H54 (cell line): Measurements from ENCODE around the gene FCN1.
"Not testable (repeated sequence)": the region's sequence is repeated elsewhere in the genome, so short reads cannot be mapped to it uniquely, and the experiment has no call there.

Experiments
- DNase-seq: peaks from one replicate; pipeline ENCODE4 v3.0.0; 2011; ENCODE audit warnings: low spot score, mixed read lengths; ENCODE audit not compliant: insufficient read length
- FAIRE-seq: peaks from 3 replicates; lab custom pipeline; 2011; peaks lifted over from hg19 to GRCh38; lab: Jason Lieb, UNC
- POLR2A ChIP-seq: IDR thresholded peaks from 2 replicates; pipeline ENCODE4 v1.6.1; 2011; ENCODE audit warnings: low read depth, mild to moderate bottlenecking, low read length

Gene FCN1

GRCh38 chr9:134959126-134959970 lies 41.6 kb upstream of the FCN1 start:
- DNase-seq (no peak), FAIRE-seq (no peak)
- no peak for TF ChIP-seq POLR2A

DNA sequence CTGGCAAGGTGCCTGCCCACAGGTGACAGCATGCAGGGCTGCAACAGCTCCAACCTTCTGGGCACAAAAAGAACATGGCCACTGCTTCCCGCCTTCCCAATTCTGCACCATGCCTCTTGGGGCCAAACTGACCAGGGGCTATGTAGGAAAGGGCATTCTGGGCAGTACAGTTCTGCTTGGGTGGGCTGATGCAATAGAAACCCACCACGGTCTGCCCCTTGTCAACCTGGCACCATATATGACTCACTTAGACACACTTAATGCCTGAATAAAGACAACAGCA lies 40.2 kb upstream of the FCN1 start:
- DNase-seq (no peak), FAIRE-seq (no peak)
- no peak for TF ChIP-seq POLR2A

DNA sequence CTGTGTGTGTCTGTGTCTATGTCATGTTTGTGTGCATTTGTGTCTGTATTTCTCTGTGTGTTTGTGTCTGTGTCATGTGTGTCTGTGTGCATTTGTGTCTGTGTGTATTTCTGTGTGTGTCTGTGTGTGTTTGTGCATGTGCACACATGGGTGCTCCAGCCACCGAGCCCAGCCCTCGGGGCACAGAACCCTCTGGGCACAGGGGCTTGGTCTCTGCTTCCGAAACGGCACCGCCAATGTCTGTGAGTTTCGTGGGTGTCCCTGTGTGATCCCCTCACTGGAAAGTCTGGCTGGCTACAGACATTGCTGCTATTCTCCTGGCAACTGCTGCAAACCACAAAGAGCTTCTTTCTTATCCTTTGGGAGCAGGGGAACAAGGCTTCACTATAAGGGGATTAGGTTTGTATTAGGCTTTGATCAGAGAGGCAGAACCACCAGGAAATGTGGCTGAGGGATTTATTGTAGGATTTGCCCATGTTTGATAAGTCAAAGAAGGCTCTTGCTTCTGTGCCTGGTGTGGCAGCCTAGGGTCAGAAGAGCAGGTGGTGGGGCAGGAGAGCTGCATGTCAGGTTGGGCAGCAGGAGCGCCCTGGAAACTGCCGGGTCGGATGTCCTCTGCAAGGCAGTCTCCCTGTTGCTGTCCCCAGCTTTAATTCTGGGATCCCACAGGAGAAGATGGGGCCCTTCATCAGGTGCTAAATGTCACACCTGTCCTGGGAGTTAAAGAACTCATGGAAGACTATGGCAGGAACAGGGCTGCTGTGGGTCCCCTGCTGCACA lies 39.6 kb upstream of the FCN1 start:
- FAIRE-seq (no peak), DNase-seq (no peak)
- no peak for TF ChIP-seq POLR2A

DNA sequence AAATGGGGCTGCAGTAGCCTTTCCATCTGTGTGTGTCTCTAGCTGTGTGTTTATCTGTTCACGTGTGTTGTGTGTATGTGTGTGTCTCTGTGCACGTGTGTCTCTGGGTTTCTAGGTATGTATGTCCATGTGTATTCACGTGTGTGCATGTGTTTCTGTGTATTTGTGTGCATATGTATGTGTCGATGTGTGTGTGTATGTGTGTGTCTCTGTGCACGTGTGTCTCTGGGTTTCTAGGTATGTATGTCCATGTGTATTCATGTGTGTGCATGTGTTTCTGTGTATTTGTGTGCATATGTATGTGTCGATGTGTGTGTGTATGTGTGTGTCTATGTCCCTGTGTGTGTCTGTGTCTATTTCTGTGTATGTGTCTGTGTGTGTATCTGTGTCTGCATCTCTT lies 38.7 kb upstream of the FCN1 start:
- DNase-seq, FAIRE-seq: not testable (repeated sequence)

DNA sequence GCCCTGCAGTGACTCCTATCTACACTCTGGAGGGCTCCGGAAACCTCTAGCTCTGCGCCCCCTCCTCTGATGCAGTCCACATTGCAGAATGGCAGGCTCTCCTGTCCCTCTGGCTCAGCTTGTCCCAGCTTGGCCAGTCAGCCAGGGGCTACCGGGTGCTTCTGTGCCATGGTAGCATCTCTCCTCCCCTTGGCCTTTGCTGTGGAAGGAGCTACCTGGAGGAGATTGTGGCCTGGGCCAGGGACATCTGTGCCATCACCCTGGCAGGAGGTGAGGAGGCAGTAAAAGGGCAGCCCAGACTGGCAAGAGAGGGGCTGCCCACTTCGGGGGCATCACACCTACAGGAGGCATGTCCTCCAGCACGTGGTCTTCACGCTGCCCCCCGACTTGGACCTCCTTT lies 38.1 kb upstream of the FCN1 start:
- no peak for TF ChIP-seq POLR2A
- FAIRE-seq, result no peak
- DNase-seq, result no peak

DNA sequence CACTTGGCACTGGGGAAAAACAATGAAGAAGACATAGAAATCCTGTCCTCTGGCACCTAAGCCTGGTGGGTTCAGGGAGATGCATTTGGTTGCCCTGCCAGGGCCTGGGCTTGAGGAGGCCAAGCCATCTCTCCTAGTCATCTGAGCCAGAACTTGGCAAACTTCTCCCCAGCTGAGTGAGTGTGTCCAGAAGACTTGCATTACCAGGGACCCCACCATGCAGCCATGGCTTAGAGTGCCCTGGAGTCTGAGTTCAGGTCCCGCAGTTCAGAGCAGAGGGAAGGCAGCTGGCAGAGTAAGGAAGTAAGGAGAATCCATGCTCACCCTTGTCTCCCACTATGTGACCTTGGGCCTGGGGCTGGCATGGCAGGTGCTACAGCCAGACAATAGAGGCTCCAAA lies 37.4 kb upstream of the FCN1 start:
- no peak for TF ChIP-seq POLR2A
- FAIRE-seq, result no peak
- DNase-seq, result no peak

- no peak for FAIRE-seq
- TF ChIP-seq POLR2A, result no peak
- DNase-seq, result no peak
Observed at GRCh38 chr9:134951994-134952393, 34.3 kb upstream of the FCN1 start.

DNA sequence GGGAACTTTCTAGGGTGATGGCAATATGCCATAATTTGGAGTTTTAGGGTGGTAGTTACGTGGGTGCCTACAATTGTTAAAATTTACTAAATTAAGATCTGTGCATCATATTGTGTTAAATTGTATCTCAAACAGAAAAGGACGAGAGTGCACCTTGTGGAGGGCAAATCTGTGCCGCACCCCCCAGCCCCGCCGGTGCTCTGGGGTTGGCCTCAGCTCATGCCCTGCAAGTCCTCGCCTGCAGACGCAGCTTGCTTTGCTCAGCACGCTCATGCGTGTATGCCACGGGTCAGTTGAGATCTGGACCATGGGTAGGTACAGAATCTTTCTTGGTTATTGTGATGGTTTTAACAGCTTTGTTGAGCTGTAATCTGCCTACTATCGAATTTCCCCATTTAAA lies 33.7 kb upstream of the FCN1 start:
- no peak for TF ChIP-seq POLR2A
- no peak for DNase-seq
- no peak for FAIRE-seq

GRCh38 chr9:134950386-134951210 lies 32.9 kb upstream of the FCN1 start:
- TF ChIP-seq POLR2A, result no peak
- no peak for DNase-seq
- no peak for FAIRE-seq

DNA sequence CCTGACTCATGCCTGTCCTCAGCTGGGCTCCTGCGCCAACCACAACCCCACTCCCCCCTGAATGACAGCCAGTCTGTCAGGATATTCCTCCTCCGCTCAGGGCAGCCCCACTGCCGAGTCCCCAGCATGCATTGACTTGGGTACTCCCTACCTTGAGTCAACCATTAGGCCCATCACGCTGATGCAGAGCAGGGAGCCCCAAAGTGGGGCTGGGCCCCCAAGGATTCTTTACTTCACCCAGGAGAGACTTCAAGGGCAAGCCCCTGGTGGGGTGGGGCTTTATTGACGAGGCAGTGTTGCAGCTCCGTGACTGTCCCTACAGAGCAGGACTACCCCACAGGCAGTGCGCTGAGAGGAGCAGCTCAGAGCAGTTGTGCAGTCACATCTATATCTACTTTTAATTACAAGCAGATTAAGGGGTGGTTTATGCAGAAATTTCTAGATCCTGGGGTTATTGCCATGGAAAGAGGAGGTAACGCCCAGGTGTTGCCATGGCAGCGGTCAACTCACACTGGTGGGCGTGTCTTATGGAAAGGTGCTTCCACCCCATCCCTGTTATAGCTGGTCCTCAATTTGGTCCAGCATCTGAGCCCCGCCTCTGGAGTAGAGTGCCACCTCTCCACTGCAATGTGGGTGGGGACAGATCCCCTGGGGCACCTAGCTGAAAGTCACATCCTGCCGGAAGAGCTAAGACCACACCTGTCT lies 32.1 kb upstream of the FCN1 start:
- DNase-seq, result no peak
- FAIRE-seq, result no peak
- TF ChIP-seq POLR2A, result no peak

- no peak for FAIRE-seq
- no peak for DNase-seq
- TF ChIP-seq POLR2A, result no peak
Observed at GRCh38 chr9:134948149-134948548, 30.4 kb upstream of the FCN1 start.

GRCh38 chr9:134947265-134947955 lies 29.7 kb upstream of the FCN1 start:
- no peak for TF ChIP-seq POLR2A
- FAIRE-seq, result no peak
- DNase-seq, result no peak

DNA sequence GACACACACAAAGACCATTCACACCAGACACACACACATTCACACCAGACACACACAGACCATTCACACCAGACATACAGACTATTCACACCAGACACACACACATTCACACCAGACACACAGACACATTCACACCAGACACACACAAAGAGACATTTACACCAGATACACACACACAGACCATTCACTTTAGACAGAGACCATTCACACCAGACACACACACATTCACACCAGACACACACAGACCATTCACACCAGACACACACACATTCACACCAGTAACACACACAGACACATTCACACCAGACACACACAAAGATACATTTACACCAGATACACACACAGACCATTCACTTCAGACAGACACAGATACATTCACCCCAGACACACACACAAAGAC lies 29.0 kb upstream of the FCN1 start:
- FAIRE-seq (no peak), DNase-seq (no peak)
- no peak for TF ChIP-seq POLR2A
